SU-DHL-6 (cell line): ENCODE data around the gene GYPC.

ENCODE experiments used
- H2AFZ ChIP-seq: fragments of 200-600 bp; sonication (generic); 2 replicates; pipeline ENCODE4 v1.6.1; 2014; ENCODE audit warnings: low read depth, mild to moderate bottlenecking, moderate library complexity, mixed read lengths, antibody characterized with exemption, low read length; ENCODE audit not compliant: severe bottlenecking
- H3F3A ChIP-seq: fragments of 200-600 bp; shearing (Covaris generic); 2 replicates; pipeline ENCODE4 v1.6.0; 2016; ENCODE audit warnings: antibody characterized with exemption, mild to moderate bottlenecking; ENCODE audit not compliant: insufficient read depth
- H3K27ac ChIP-seq: fragments of 200-600 bp; sonication (generic); 2 replicates; pipeline ENCODE4 v1.5.1; 2016; ENCODE audit warnings: low read depth, mild to moderate bottlenecking, low read length, moderate library complexity, mixed read lengths
- H3K27me3 ChIP-seq: fragments of 200-600 bp; sonication (generic), shearing (Covaris generic); 2 replicates; pipeline ENCODE4 v1.6.0; 2014; ENCODE audit warnings: mild to moderate bottlenecking, low read length
- H3K36me3 ChIP-seq: fragments of 200-600 bp; sonication (generic); 2 replicates; pipeline ENCODE4 v1.6.1; 2014; ENCODE audit warnings: mild to moderate bottlenecking, low read length, mixed read lengths
- H3K4me2 ChIP-seq: fragments of 300-600, 200-600 bp; shearing (Covaris generic), sonication (generic); 2 replicates; pipeline ENCODE4 v1.6.0; 2014; ENCODE audit warnings: low read length, low read depth, mild to moderate bottlenecking; ENCODE audit not compliant: poor library complexity, severe bottlenecking
- H3K4me3 ChIP-seq: fragments of 200-600 bp; sonication (generic); 2 replicates; pipeline ENCODE4 v1.5.1; 2014; ENCODE audit warnings: antibody characterized with exemption, low read length, mild to moderate bottlenecking, mixed read lengths; ENCODE audit not compliant: insufficient read depth, poor library complexity, severe bottlenecking
- H3K79me2 ChIP-seq: fragments of 200-600 bp; sonication (generic); 2 replicates; pipeline ENCODE4 v1.6.1; 2014; ENCODE audit warnings: mild to moderate bottlenecking, low read length, moderate library complexity; ENCODE audit not compliant: insufficient read depth
- H3K9ac ChIP-seq: fragments of 200-600 bp; sonication (generic); 2 replicates; pipeline ENCODE4 v1.7.0; 2014; ENCODE audit warnings: mild to moderate bottlenecking, low read length
- H3K9me2 ChIP-seq: fragments of 200-600 bp; sonication (generic); replicated peaks from 2 replicates; pipeline ENCODE4 v1.6.1; 2014; ENCODE audit warnings: low read length; ENCODE audit not compliant: insufficient read depth
- H3K9me3 ChIP-seq: fragments of 200-600 bp; sonication (generic); 2 replicates; pipeline ENCODE4 v1.6.1; 2014; ENCODE audit warnings: low read length, mixed read lengths; ENCODE audit not compliant: insufficient read depth
- H4K20me1 ChIP-seq: fragments of 200-600 bp; sonication (generic); 2 replicates; pipeline ENCODE4 v1.6.1; 2014; ENCODE audit warnings: low read depth, mild to moderate bottlenecking, antibody characterized with exemption, low read length, moderate library complexity, mixed read lengths
- EZH2phosphoT487 ChIP-seq: fragments of 200-600 bp; sonication (generic), shearing (Covaris generic); conservative IDR thresholded peaks from 2 replicates; pipeline ENCODE4 v1.6.1; 2018; ENCODE audit warnings: mild to moderate bottlenecking, antibody characterized with exemption, low read length, moderate library complexity, mixed read lengths
- TF ChIP-seq, protein P1 (sequence below): fragments of 200-600 bp; sonication (generic); IDR thresholded peaks from one replicate; pipeline ENCODE4 v1.5.1; 2017; ENCODE audit warnings: antibody characterized with exemption, mild to moderate bottlenecking, low read length, moderate library complexity; ENCODE audit not compliant: insufficient read depth, poor library complexity, severe bottlenecking

Gene GYPC

DNA sequence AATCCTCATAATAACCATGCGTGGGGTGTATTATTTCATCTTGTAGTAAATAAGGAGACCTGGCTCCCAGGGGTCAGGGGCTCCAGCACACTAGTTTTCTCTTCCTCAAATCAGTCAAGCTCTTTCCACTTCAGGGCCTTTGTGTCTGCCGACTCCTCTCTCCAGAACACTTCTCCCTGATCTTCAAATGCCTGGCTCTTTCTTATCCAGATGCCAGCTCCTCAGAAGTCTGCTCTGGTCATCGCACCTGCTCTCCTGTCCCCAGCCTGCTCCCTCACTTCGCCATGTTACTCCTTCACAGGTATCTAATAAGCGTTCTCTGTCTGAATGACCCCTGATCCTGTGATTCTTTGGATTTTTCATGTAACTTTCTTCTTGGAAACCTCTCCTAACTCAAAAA, 62.0 kb downstream of the GYPC start:
- Histone ChIP-seq H3K9ac (no peak overlapping the region), H3K36me3 (no peaks in the 10 kb centered on the region), H3K27me3 (no peaks in the 10 kb centered on the region), H3K4me2 (no peak overlapping the region), H2AFZ (no peak overlapping the region), H3K4me3 (no peak overlapping the region), H4K20me1 (no peaks in the 10 kb centered on the region), H3F3A (no peaks in the 10 kb centered on the region), H3K9me2 (no peaks in the 10 kb centered on the region), H3K79me2 (no peaks in the 10 kb centered on the region), H3K27ac (no peak overlapping the region), H3K9me3 (no peaks in the 10 kb centered on the region)
- TF ChIP-seq EZH2phosphoT487, result no peak
- TF ChIP-seq, protein P1, sequence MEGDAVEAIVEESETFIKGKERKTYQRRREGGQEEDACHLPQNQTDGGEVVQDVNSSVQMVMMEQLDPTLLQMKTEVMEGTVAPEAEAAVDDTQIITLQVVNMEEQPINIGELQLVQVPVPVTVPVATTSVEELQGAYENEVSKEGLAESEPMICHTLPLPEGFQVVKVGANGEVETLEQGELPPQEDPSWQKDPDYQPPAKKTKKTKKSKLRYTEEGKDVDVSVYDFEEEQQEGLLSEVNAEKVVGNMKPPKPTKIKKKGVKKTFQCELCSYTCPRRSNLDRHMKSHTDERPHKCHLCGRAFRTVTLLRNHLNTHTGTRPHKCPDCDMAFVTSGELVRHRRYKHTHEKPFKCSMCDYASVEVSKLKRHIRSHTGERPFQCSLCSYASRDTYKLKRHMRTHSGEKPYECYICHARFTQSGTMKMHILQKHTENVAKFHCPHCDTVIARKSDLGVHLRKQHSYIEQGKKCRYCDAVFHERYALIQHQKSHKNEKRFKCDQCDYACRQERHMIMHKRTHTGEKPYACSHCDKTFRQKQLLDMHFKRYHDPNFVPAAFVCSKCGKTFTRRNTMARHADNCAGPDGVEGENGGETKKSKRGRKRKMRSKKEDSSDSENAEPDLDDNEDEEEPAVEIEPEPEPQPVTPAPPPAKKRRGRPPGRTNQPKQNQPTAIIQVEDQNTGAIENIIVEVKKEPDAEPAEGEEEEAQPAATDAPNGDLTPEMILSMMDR, result no peak

DNA sequence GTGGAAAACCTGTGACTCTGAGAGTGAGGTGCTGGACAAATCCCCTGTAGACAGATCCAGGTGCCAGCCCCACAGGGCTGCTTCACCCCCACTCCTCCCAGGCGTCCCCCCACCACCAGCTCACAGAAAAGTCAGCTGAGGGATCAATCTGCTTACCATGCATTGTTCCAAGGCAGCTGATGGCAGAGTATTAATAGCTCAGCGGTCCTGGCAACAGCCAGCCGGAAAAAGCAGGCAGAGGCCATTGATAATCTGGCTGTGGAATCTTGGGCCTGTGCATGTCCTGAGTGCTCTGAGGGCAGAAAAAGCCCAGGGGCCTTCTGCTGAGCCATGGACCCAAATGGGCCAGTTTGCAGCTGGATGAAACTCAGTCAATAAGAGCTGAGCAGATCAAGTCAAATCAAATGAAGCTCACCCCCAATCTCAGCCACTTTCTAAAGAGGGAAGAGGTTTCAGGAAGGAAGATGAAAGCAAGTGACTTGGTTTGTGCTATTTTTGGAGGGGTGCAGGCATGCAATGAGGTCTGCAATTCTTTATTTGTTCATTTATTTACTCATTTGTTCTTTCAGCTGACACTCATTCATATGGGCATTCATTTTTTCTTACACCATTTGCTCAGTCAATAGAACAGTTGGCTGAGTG, 63.4 kb downstream of the GYPC start:
- no peaks in the 10 kb centered on the region for H3K36me3 ChIP-seq
- H3K27me3 ChIP-seq, result no peaks in the 10 kb centered on the region
- no peaks in the 10 kb centered on the region for H3F3A ChIP-seq
- no peak overlapping the region for H3K4me3 ChIP-seq
- H3K27ac ChIP-seq, result no peak overlapping the region
- no peaks in the 10 kb centered on the region for H3K79me2 ChIP-seq
- H3K9ac ChIP-seq, result no peak overlapping the region
- TF ChIP-seq, protein P1, result no peak
- no peak for TF ChIP-seq EZH2phosphoT487
- H4K20me1 ChIP-seq, result no peaks in the 10 kb centered on the region
- H3K9me3 ChIP-seq, result no peaks in the 10 kb centered on the region
- no peak overlapping the region for H3K4me2 ChIP-seq
- H2AFZ ChIP-seq, result no peak overlapping the region
- no peaks in the 10 kb centered on the region for H3K9me2 ChIP-seq

DNA sequence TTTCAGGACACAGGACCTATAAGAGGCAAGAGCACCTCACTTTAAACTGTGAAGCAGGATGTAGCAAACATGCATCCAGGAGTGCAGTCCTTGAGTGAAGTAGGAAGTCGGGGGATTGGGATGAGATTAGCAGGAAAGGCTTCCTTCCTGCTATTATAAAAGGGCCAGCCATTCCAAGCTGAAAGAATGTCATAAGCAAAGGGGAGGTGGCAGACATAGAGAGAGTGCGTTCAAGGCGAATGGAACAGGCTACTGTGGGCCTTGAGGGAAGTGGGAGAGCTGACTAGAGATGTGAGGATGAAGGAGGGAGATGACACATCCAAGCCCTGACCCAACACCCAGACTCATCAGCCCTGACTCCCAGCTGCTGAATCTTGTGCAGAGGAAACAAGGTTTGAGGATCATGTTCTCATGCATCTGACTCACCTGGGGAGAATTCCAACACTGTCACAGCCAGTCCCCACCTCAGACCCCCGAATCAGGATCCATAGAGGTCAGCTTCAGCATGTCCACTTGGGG, 63.9 kb downstream of the GYPC start:
- H3K79me2 ChIP-seq, result no peaks in the 10 kb centered on the region
- no peaks in the 10 kb centered on the region for H3K9me2 ChIP-seq
- no peaks in the 10 kb centered on the region for H4K20me1 ChIP-seq
- H3K4me2 ChIP-seq, result no peak overlapping the region
- no peaks in the 10 kb centered on the region for H3K27me3 ChIP-seq
- H3K9ac ChIP-seq, result no peak overlapping the region
- no peak overlapping the region for H2AFZ ChIP-seq
- H3K27ac ChIP-seq, result no peak overlapping the region
- no peaks in the 10 kb centered on the region for H3K36me3 ChIP-seq
- no peak overlapping the region for H3K4me3 ChIP-seq
- H3K9me3 ChIP-seq, result no peaks in the 10 kb centered on the region
- no peak for TF ChIP-seq EZH2phosphoT487
- TF ChIP-seq, protein P1, result no peak
- H3F3A ChIP-seq, result no peaks in the 10 kb centered on the region
